ENCODE measurements around the gene POGLUT3. TPM values are rescaled to one million over a fixed set of nuclear protein-coding genes. Genes with fewer than 3 reads are reported as not detected.

The POGLUT3 gene
- total RNA-seq, 1 donor from 2014 or later: 27.3 TPM

GRCh38 chr11:108530426-108530825 lies 32.2 kb upstream of the POGLUT3 start:
- H3K27ac Mint-ChIP-seq: no peak overlapping the region
- Histone ChIP-seq H3K9ac (no peak overlapping the region), H3K27ac (no peak overlapping the region), H3K79me2 (ENCODE audit: low read depth) (no peaks in the 10 kb centered on the region), H3K27me3 (no peaks in the 10 kb centered on the region), H3K9me3 (ENCODE audit: low read depth) (no peaks in the 10 kb centered on the region), H4K20me1 (ENCODE audit: low read depth) (no peaks in the 10 kb centered on the region), H3K4me3 (no peak overlapping the region), H3F3A (ENCODE audit: low read depth) (no peaks in the 10 kb centered on the region), H3K4me2 (no peak overlapping the region), H3K4me1 (no peaks in the 10 kb centered on the region), H3K36me3 (no peaks in the 10 kb centered on the region), H2AFZ (replicated peaks) (no peak overlapping the region)
- H3K27me3 Mint-ChIP-seq (ENCODE audit: insufficient read depth, low read depth): peaks cover 2% of the 10 kb centered on the region
- H3K9me3 Mint-ChIP-seq: no peaks in the 10 kb centered on the region
- H3K4me1 Mint-ChIP-seq: peaks cover 8% of the 10 kb centered on the region
- H3K36me3 Mint-ChIP-seq: no peaks in the 10 kb centered on the region
- TF ChIP-seq EZH2 (IDR thresholded peaks at IDR 0.05) (no peak), CTCF (IDR thresholded peaks at IDR 0.05) (no peak), EZH2phosphoT487 (IDR thresholded peaks at IDR 0.05) (no peak)
- no peak for DNase-seq (ENCODE audit: low spot score)
- no peak overlapping the region for H3K4me3 Mint-ChIP-seq

- H3K4me1 ChIP-seq: no peaks in the 10 kb centered on the region
- DNase-seq (ENCODE audit: low spot score): no peak
- H3F3A ChIP-seq (ENCODE audit: low read depth): no peaks in the 10 kb centered on the region
- no peaks in the 10 kb centered on the region for H3K9me3 ChIP-seq (ENCODE audit: low read depth)
- H4K20me1 ChIP-seq (ENCODE audit: low read depth): no peaks in the 10 kb centered on the region
- H3K9ac ChIP-seq: no peak overlapping the region
- no peak overlapping the region for H3K27ac ChIP-seq
- Mint-ChIP-seq H3K27me3 (ENCODE audit: insufficient read depth, low read depth) (peaks cover 2% of the 10 kb centered on the region), H3K4me3 (no peak overlapping the region), H3K9me3 (peaks cover 2% of the 10 kb centered on the region), H3K36me3 (no peaks in the 10 kb centered on the region), H3K4me1 (peaks cover 8% of the 10 kb centered on the region), H3K27ac (no peak overlapping the region)
- no peaks in the 10 kb centered on the region for H3K79me2 ChIP-seq (ENCODE audit: low read depth)
- no peaks in the 10 kb centered on the region for H3K36me3 ChIP-seq
- H3K4me3 ChIP-seq: no peak overlapping the region
- TF ChIP-seq CTCF (IDR thresholded peaks at IDR 0.05): no peak
- no peak for TF ChIP-seq EZH2phosphoT487 (IDR thresholded peaks at IDR 0.05)
- no peak for TF ChIP-seq EZH2 (IDR thresholded peaks at IDR 0.05)
- no peak overlapping the region for H3K4me2 ChIP-seq
- no peak overlapping the region for H2AFZ ChIP-seq (replicated peaks)
- H3K27me3 ChIP-seq: no peaks in the 10 kb centered on the region
Measured at GRCh38 chr11:108527382-108527781, 29.2 kb upstream of the POGLUT3 start.

GRCh38 chr11:108525161-108525560 lies 27.0 kb upstream of the POGLUT3 start:
- Histone ChIP-seq H3K79me2 (ENCODE audit: low read depth) (no peaks in the 10 kb centered on the region), H3K4me3 (no peak overlapping the region), H3K4me1 (no peaks in the 10 kb centered on the region), H3F3A (ENCODE audit: low read depth) (no peaks in the 10 kb centered on the region), H3K27me3 (no peaks in the 10 kb centered on the region), H3K4me2 (no peak overlapping the region), H2AFZ (replicated peaks) (no peak overlapping the region), H3K36me3 (no peaks in the 10 kb centered on the region), H3K9ac (no peak overlapping the region), H4K20me1 (ENCODE audit: low read depth) (no peaks in the 10 kb centered on the region), H3K27ac (no peak overlapping the region), H3K9me3 (ENCODE audit: low read depth) (no peaks in the 10 kb centered on the region)
- DNase-seq (ENCODE audit: low spot score): no peak
- H3K4me3 Mint-ChIP-seq: no peak overlapping the region
- H3K27ac Mint-ChIP-seq: no peak overlapping the region
- H3K9me3 Mint-ChIP-seq: peaks cover 2% of the 10 kb centered on the region
- peaks cover 10% of the 10 kb centered on the region for H3K4me1 Mint-ChIP-seq
- H3K36me3 Mint-ChIP-seq: no peaks in the 10 kb centered on the region
- no peak for TF ChIP-seq CTCF (IDR thresholded peaks at IDR 0.05)
- H3K27me3 Mint-ChIP-seq (ENCODE audit: insufficient read depth, low read depth): no peaks in the 10 kb centered on the region

GRCh38 chr11:108524422-108524821 lies 26.2 kb upstream of the POGLUT3 start:
- peaks cover 10% of the 10 kb centered on the region for H3K4me1 Mint-ChIP-seq
- no peak overlapping the region for H3K4me3 Mint-ChIP-seq
- Histone ChIP-seq H2AFZ (replicated peaks) (no peak overlapping the region), H4K20me1 (ENCODE audit: low read depth) (no peaks in the 10 kb centered on the region), H3K4me2 (no peak overlapping the region), H3K27me3 (no peaks in the 10 kb centered on the region), H3K4me1 (no peaks in the 10 kb centered on the region), H3F3A (ENCODE audit: low read depth) (no peaks in the 10 kb centered on the region), H3K36me3 (no peaks in the 10 kb centered on the region), H3K79me2 (ENCODE audit: low read depth) (no peaks in the 10 kb centered on the region), H3K27ac (no peak overlapping the region), H3K4me3 (no peak overlapping the region), H3K9me3 (ENCODE audit: low read depth) (no peaks in the 10 kb centered on the region), H3K9ac (no peak overlapping the region)
- H3K27ac Mint-ChIP-seq: no peak overlapping the region
- no peak for TF ChIP-seq EZH2 (IDR thresholded peaks at IDR 0.05)
- TF ChIP-seq EZH2phosphoT487 (IDR thresholded peaks at IDR 0.05): no peak
- no peak for TF ChIP-seq CTCF (IDR thresholded peaks at IDR 0.05)
- no peak for DNase-seq (ENCODE audit: low spot score)
- peaks cover 2% of the 10 kb centered on the region for H3K9me3 Mint-ChIP-seq
- no peaks in the 10 kb centered on the region for H3K36me3 Mint-ChIP-seq
- no peaks in the 10 kb centered on the region for H3K27me3 Mint-ChIP-seq (ENCODE audit: insufficient read depth, low read depth)

Data from neural progenitor cell (in vitro differentiated cells).